Stimulated activated CD8-positive, alpha-beta memory T cell treated with anti-CD3 and anti-CD28 coated beads, Interleukin-7, amount 100 ng/mL, for 24 hours (primary cell): ENCODE data around the gene PDE1A.

Source experiments
- DNase-seq: peaks from one replicate; pipeline ENCODE4 v3.0.0-alpha.2; 2020; ENCODE audit warnings: low read depth

The PDE1A gene

GRCh38 chr2:182267971-182268370, 158.9 kb downstream of the PDE1A start:
- no peak for DNase-seq

GRCh38 chr2:182266909-182267308, 159.9 kb downstream of the PDE1A start:
- no peak for DNase-seq

- no peak for DNase-seq
These were observed 161.1 kb downstream of the PDE1A start for GRCh38 chr2:182265718-182266117.

- DNase-seq, result no peak
These were observed 164.9 kb downstream of the PDE1A start for GRCh38 chr2:182261860-182262387.

- no peak for DNase-seq
These were observed 167.1 kb downstream of the PDE1A start for GRCh38 chr2:182259629-182260150.

- no peak for DNase-seq
These were observed 174.3 kb downstream of the PDE1A start for GRCh38 chr2:182252534-182252933.

GRCh38 chr2:182248898-182249297, 177.9 kb downstream of the PDE1A start:
- no peak for DNase-seq

GRCh38 chr2:182248362-182248761, 178.5 kb downstream of the PDE1A start:
- DNase-seq, result no peak

GRCh38 chr2:182247831-182248230, 179.0 kb downstream of the PDE1A start:
- no peak for DNase-seq

GRCh38 chr2:182245963-182246362, 180.9 kb downstream of the PDE1A start:
- DNase-seq, result no peak

- DNase-seq, result no peak
These were observed 184.2 kb downstream of the PDE1A start for GRCh38 chr2:182242609-182243008.

- no peak for DNase-seq
These were observed 184.9 kb downstream of the PDE1A start for GRCh38 chr2:182241936-182242335.

GRCh38 chr2:182240862-182241371, 185.9 kb downstream of the PDE1A start:
- no peak for DNase-seq

- DNase-seq, result no peak
These were observed 196.3 kb downstream of the PDE1A start for GRCh38 chr2:182230561-182230960.

GRCh38 chr2:182229297-182229696, 197.5 kb downstream of the PDE1A start:
- DNase-seq, result no peak

- no peak for DNase-seq
These were observed 198.1 kb downstream of the PDE1A start for GRCh38 chr2:182228741-182229140.

GRCh38 chr2:182228073-182228473, 198.8 kb downstream of the PDE1A start:
- no peak for DNase-seq

- DNase-seq, result no peak
These were observed 200.0 kb downstream of the PDE1A start for GRCh38 chr2:182226807-182227206.

GRCh38 chr2:182224669-182225068, 202.2 kb downstream of the PDE1A start:
- DNase-seq, result no peak

GRCh38 chr2:182220998-182221397, 205.8 kb downstream of the PDE1A start:
- no peak for DNase-seq

- no peak for DNase-seq
These were observed 206.5 kb downstream of the PDE1A start for GRCh38 chr2:182220335-182220734.

- no peak for DNase-seq
These were observed 216.2 kb downstream of the PDE1A start for GRCh38 chr2:182210669-182211068.

GRCh38 chr2:182208421-182208820, 218.4 kb downstream of the PDE1A start:
- DNase-seq, result no peak

GRCh38 chr2:182207049-182207746, 219.6 kb downstream of the PDE1A start:
- no peak for DNase-seq
